ENCODE results near the gene FBXL17. TPM values are rescaled to one million over a fixed set of nuclear protein-coding genes. Genes with fewer than 3 reads are reported as not detected.

The FBXL17 gene
- total RNA-seq, 1 experiment from 2014 or later, result 8.8 TPM

- ChIA-PET CTCF (no interaction called here), POLR2A (ENCODE audit: unreplicated experiment) (interaction anchor here (0.6 kb wide), 1 partner anchor 113 kb away, joined by 3 read pairs; no protein-coding TSS in a partner anchor)
- intact Hi-C loops (cut with micrococcal nuclease), result no loop called here
- TF ChIP-seq EZH2phosphoT487 (IDR thresholded peaks at IDR 0.05; ENCODE audit: borderline replicate concordance, low read length) (no peak), EZH2 (IDR thresholded peaks at IDR 0.05; ENCODE audit: low read length, unreplicated experiment) (no peak)
- TF ChIP-seq, protein P1, sequence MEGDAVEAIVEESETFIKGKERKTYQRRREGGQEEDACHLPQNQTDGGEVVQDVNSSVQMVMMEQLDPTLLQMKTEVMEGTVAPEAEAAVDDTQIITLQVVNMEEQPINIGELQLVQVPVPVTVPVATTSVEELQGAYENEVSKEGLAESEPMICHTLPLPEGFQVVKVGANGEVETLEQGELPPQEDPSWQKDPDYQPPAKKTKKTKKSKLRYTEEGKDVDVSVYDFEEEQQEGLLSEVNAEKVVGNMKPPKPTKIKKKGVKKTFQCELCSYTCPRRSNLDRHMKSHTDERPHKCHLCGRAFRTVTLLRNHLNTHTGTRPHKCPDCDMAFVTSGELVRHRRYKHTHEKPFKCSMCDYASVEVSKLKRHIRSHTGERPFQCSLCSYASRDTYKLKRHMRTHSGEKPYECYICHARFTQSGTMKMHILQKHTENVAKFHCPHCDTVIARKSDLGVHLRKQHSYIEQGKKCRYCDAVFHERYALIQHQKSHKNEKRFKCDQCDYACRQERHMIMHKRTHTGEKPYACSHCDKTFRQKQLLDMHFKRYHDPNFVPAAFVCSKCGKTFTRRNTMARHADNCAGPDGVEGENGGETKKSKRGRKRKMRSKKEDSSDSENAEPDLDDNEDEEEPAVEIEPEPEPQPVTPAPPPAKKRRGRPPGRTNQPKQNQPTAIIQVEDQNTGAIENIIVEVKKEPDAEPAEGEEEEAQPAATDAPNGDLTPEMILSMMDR (conservative IDR thresholded peaks at IDR 0.05; ENCODE audit: low read depth, low read length), result no peak
- no peaks in the 10 kb centered on the region for H4K20me1 ChIP-seq (ENCODE audit: low read length)
- no TSS peak for BruUV-seq (replicated peaks)
- no peaks in the 10 kb centered on the region for H3K27me3 ChIP-seq (ENCODE audit: low read length)
- H2AFZ ChIP-seq (ENCODE audit: low read length), result no peak overlapping the region
- no peaks in the 10 kb centered on the region for H3K36me3 ChIP-seq (ENCODE audit: low read depth, low read length)
- no peaks in the 10 kb centered on the region for H3K79me2 ChIP-seq (ENCODE audit: low read length)
- no peaks in the 10 kb centered on the region for H3K9me3 ChIP-seq (ENCODE audit: low read length)
- H3F3A ChIP-seq (ENCODE audit: low read length, unreplicated experiment), result no peaks in the 10 kb centered on the region
- H3K9me2 ChIP-seq (replicated peaks; ENCODE audit: low read length), result no peaks in the 10 kb centered on the region
- no peak overlapping the region for H3K27ac ChIP-seq (ENCODE audit: low read length)
- H3K4me1 ChIP-seq (ENCODE audit: insufficient read depth, low read length), result no peaks in the 10 kb centered on the region
- no peak for DNase-seq
- H3K4me3 ChIP-seq (ENCODE audit: low read length), result no peak overlapping the region
- no peak overlapping the region for H3K4me2 ChIP-seq (ENCODE audit: low read length)
- no peak overlapping the region for H3K9ac ChIP-seq (ENCODE audit: low read length)
- ATAC-seq, result no peak
Observed at GRCh38 chr5:108249785-108250426, 132.0 kb downstream of the FBXL17 start.

GRCh38 chr5:108249095-108249784 lies 132.7 kb downstream of the FBXL17 start:
- no peak overlapping the region for H2AFZ ChIP-seq (ENCODE audit: low read length)
- BruUV-seq (replicated peaks), result no TSS peak
- POLR2A ChIA-PET (ENCODE audit: unreplicated experiment), result interaction anchor here (0.6 kb wide), 1 partner anchor 114 kb away, joined by 3 read pairs; no protein-coding TSS in a partner anchor

More at GRCh38 chr5:108249095-108249784, 132.7 kb downstream of the FBXL17 start:
- no peaks in the 10 kb centered on the region for H4K20me1 ChIP-seq (ENCODE audit: low read length)
- H3K4me3 ChIP-seq (ENCODE audit: low read length), result no peak overlapping the region
- no peaks in the 10 kb centered on the region for H3K36me3 ChIP-seq (ENCODE audit: low read depth, low read length)
- CTCF ChIA-PET, result no interaction called here
- H3K9me2 ChIP-seq (replicated peaks; ENCODE audit: low read length), result no peaks in the 10 kb centered on the region
- H3K4me2 ChIP-seq (ENCODE audit: low read length), result no peak overlapping the region
- ATAC-seq (no peak), DNase-seq (no peak)
- no peaks in the 10 kb centered on the region for H3K4me1 ChIP-seq (ENCODE audit: insufficient read depth, low read length)
- TF ChIP-seq EZH2phosphoT487 (IDR thresholded peaks at IDR 0.05; ENCODE audit: borderline replicate concordance, low read length) (no peak), EZH2 (IDR thresholded peaks at IDR 0.05; ENCODE audit: low read length, unreplicated experiment) (no peak)
- TF ChIP-seq, protein P1 (conservative IDR thresholded peaks at IDR 0.05; ENCODE audit: low read depth, low read length), result no peak
- no peak overlapping the region for H3K27ac ChIP-seq (ENCODE audit: low read length)
- intact Hi-C loops (cut with micrococcal nuclease), result no loop called here
- H3K27me3 ChIP-seq (ENCODE audit: low read length), result no peaks in the 10 kb centered on the region
- no peaks in the 10 kb centered on the region for H3F3A ChIP-seq (ENCODE audit: low read length, unreplicated experiment)
- no peaks in the 10 kb centered on the region for H3K79me2 ChIP-seq (ENCODE audit: low read length)
- H3K9ac ChIP-seq (ENCODE audit: low read length), result no peak overlapping the region
- H3K9me3 ChIP-seq (ENCODE audit: low read length), result no peaks in the 10 kb centered on the region
